ENCODE results near the gene SMO.

SMO gene

DNA sequence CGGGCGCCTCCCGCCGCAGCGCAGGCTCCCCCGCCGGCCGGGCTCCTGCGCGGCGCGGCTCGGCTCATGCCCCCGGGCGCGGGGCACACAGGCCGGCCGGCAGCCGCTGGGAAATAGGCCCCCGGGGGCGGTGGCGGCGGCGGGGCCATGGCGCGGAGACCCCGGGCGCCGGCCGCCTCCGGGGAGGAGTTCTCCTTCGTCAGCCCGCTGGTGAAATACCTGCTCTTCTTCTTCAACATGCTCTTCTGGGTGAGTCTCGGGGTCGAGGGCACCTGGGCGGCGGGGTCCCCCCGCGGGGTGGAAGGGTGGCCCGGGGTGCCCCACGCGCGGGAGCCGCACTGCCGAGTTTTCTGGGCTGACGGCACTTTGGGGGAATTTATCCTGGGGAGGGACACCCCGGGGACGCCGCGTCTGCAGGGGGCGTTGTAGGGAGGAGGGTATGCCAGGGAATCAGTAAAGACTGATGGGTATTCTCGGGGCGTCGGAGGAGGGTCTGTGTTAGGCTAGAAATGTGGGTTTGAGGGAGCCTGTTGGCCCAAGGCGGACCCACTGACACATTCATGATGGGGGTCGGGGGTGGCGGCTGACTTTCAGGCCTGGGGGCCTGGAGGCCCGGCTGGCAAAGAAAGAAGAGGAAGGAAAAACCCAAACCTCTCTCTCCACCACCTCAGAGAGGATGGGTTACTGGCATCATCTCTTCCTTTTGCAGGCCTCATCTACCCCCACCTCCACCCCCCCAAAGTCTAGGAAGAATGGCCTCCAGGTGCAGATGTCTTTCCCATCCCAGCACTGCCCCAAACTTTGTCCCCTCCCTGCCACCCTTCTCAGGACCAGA, 43.4 kb upstream of the SMO start:
- peaks cover 57% of the 10 kb centered on the region for H3K27me3 ChIP-seq (ENCODE audit: insufficient read depth, low read length, poor library complexity)
- peak overlapping the region; percentile 45; the same call in 1 of the 2 replicates for H3K9ac ChIP-seq (ENCODE audit: low read depth, low read length)
- H3K4me1 ChIP-seq (ENCODE audit: insufficient read depth, low read length), result peaks cover 14% of the 10 kb centered on the region
- peak overlapping the region; percentile 73 for H3K4me2 ChIP-seq (ENCODE audit: insufficient read depth, low read length)
- TF ChIP-seq EZH2 (IDR thresholded peaks at IDR 0.05; ENCODE audit: borderline replicate concordance, low read depth, low read length, severe bottlenecking), result peak; percentile 84
- TF ChIP-seq, protein P1, sequence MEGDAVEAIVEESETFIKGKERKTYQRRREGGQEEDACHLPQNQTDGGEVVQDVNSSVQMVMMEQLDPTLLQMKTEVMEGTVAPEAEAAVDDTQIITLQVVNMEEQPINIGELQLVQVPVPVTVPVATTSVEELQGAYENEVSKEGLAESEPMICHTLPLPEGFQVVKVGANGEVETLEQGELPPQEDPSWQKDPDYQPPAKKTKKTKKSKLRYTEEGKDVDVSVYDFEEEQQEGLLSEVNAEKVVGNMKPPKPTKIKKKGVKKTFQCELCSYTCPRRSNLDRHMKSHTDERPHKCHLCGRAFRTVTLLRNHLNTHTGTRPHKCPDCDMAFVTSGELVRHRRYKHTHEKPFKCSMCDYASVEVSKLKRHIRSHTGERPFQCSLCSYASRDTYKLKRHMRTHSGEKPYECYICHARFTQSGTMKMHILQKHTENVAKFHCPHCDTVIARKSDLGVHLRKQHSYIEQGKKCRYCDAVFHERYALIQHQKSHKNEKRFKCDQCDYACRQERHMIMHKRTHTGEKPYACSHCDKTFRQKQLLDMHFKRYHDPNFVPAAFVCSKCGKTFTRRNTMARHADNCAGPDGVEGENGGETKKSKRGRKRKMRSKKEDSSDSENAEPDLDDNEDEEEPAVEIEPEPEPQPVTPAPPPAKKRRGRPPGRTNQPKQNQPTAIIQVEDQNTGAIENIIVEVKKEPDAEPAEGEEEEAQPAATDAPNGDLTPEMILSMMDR (IDR thresholded peaks at IDR 0.05; ENCODE audit: borderline replicate concordance, extremely low read depth, low read length, poor library complexity, severe bottlenecking), result peak; percentile 57
- DNase-seq (peak; percentile 15), ATAC-seq (ENCODE audit: insufficient read depth, low read depth) (peak; percentile 66; the same call in 2 of the 3 replicates)
- H3K36me3 ChIP-seq (ENCODE audit: insufficient read depth, low read length), result no peaks in the 10 kb centered on the region
- H3K79me2 ChIP-seq (ENCODE audit: insufficient read depth, low read length), result no peaks in the 10 kb centered on the region
- H3K27ac ChIP-seq (ENCODE audit: low read length), result no peak overlapping the region
- 0 out of 2 replicates have a peak, but pooled peaks cover 4% of the 10 kb centered on the region for H4K20me1 ChIP-seq (ENCODE audit: insufficient read depth, low read length)
- no peaks in the 10 kb centered on the region for H3K9me3 ChIP-seq (ENCODE audit: insufficient read depth, low read length, severe bottlenecking)
- H3K4me3 ChIP-seq (ENCODE audit: low read depth in 1 of 2, low read length in 2 of 2), result peak overlapping the region; percentile 10 to 56; a peak in 3 of 4 replicates
- H2AFZ ChIP-seq (ENCODE audit: low read depth, low read length), result peak overlapping the region; percentile 51

GRCh38 chr7:129146237-129146979, 42.0 kb upstream of the SMO start:
- no peak overlapping the region for H3K4me3 ChIP-seq (ENCODE audit: low read depth in 1 of 2, low read length in 2 of 2)
- H3K4me2 ChIP-seq (ENCODE audit: insufficient read depth, low read length), result no peak overlapping the region
- TF ChIP-seq, protein P1 (IDR thresholded peaks at IDR 0.05; ENCODE audit: borderline replicate concordance, extremely low read depth, low read length, poor library complexity, severe bottlenecking), result no peak
- TF ChIP-seq EZH2 (IDR thresholded peaks at IDR 0.05; ENCODE audit: borderline replicate concordance, low read depth, low read length, severe bottlenecking), result no peak
- H4K20me1 ChIP-seq (ENCODE audit: insufficient read depth, low read length), result 0 out of 2 replicates have a peak, but pooled peaks cover 4% of the 10 kb centered on the region
- H3K9me3 ChIP-seq (ENCODE audit: insufficient read depth, low read length, severe bottlenecking), result no peaks in the 10 kb centered on the region
- H3K27ac ChIP-seq (ENCODE audit: low read length), result no peak overlapping the region
- no peaks in the 10 kb centered on the region for H3K79me2 ChIP-seq (ENCODE audit: insufficient read depth, low read length)
- ATAC-seq (ENCODE audit: insufficient read depth, low read depth) (no peak), DNase-seq (no peak)
- H3K4me1 ChIP-seq (ENCODE audit: insufficient read depth, low read length), result peaks cover 14% of the 10 kb centered on the region
- H2AFZ ChIP-seq (ENCODE audit: low read depth, low read length), result no peak overlapping the region
- no peaks in the 10 kb centered on the region for H3K36me3 ChIP-seq (ENCODE audit: insufficient read depth, low read length)
- peaks cover 57% of the 10 kb centered on the region for H3K27me3 ChIP-seq (ENCODE audit: insufficient read depth, low read length, poor library complexity)
- no peak overlapping the region for H3K9ac ChIP-seq (ENCODE audit: low read depth, low read length)

DNA sequence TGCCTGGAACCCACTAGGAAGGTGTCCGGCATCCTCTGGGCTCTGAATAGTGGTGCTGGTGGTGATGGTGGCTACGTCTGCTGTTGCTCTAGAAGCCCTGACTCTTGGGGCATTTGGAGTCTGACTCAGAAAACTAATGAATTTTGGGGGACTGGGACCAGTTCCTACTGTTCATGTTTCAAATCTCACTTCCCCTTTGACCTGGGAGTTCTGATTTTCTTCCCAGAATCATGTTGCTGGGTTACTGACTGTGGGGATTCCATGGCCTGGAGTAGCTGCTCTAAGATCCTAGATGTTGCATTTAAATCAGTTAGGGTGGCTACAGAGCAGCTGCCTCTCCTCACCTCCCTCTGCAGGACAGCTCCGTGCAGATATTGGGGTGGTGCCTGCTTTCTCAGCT, 40.7 kb upstream of the SMO start:
- DNase-seq (no peak), ATAC-seq (ENCODE audit: insufficient read depth, low read depth) (no peak)
- Histone ChIP-seq H3K9ac (ENCODE audit: low read depth, low read length) (no peak overlapping the region), H3K9me3 (ENCODE audit: insufficient read depth, low read length, severe bottlenecking) (no peaks in the 10 kb centered on the region), H3K79me2 (ENCODE audit: insufficient read depth, low read length) (no peaks in the 10 kb centered on the region), H3K4me2 (ENCODE audit: insufficient read depth, low read length) (no peak overlapping the region), H3K27ac (ENCODE audit: low read length) (no peak overlapping the region), H2AFZ (ENCODE audit: low read depth, low read length) (no peak overlapping the region), H3K36me3 (ENCODE audit: insufficient read depth, low read length) (no peaks in the 10 kb centered on the region), H3K27me3 (ENCODE audit: insufficient read depth, low read length, poor library complexity) (peaks cover 52% of the 10 kb centered on the region), H3K4me1 (ENCODE audit: insufficient read depth, low read length) (peaks cover 14% of the 10 kb centered on the region), H4K20me1 (ENCODE audit: insufficient read depth, low read length) (0 out of 2 replicates have a peak, but pooled peaks cover 4% of the 10 kb centered on the region), H3K4me3 (ENCODE audit: low read depth in 1 of 2, low read length in 2 of 2) (no peak overlapping the region)
- no peak for TF ChIP-seq EZH2 (IDR thresholded peaks at IDR 0.05; ENCODE audit: borderline replicate concordance, low read depth, low read length, severe bottlenecking)
- TF ChIP-seq, protein P1 (IDR thresholded peaks at IDR 0.05; ENCODE audit: borderline replicate concordance, extremely low read depth, low read length, poor library complexity, severe bottlenecking), result no peak
